Coronary artery (tissue), 2 donors: ENCODE results near the gene EEF1G.
"Not testable (repeated sequence)": the region's sequence is repeated elsewhere in the genome, so short reads cannot be mapped to it uniquely, and the experiment has no call there.

ENCODE experiments used
- DNase-seq: peaks from one replicate; pipeline ENCODE4 v3.0.0-alpha.2; 2017; ENCODE audit warnings: low spot score
- H3K27ac ChIP-seq, 2 donors: fragments of 200-600 bp; sonication (generic); one replicate each; pipeline ENCODE4 v1.5.1; 2016 to 2019
- H3K4me3 ChIP-seq: fragments of 200-600 bp; sonication (generic); 2 replicates; pipeline ENCODE4 v1.5.1; 2016; ENCODE audit warnings: mild to moderate bottlenecking, moderate library complexity
- CTCF ChIP-seq: fragments of 200-600 bp; sonication (generic); IDR thresholded peaks from one replicate; pipeline ENCODE4 v1.5.1; 2019; ENCODE audit warnings: antibody characterized with exemption

EEF1G gene

GRCh38 chr11:62574363-62575071 is 826 bp upstream of the EEF1G start:
- H3K4me3 ChIP-seq, result peak overlapping the region; percentile 80
- no peak for TF ChIP-seq CTCF
- no peak for DNase-seq
- H3K27ac ChIP-seq, result peak overlapping the region; percentile 83 to 91

GRCh38 chr11:62573006-62573591 is 592 bp downstream of the EEF1G start:
- peak overlapping the region; percentile 73 to 78 for H3K27ac ChIP-seq
- peak overlapping the region; percentile 80 for H3K4me3 ChIP-seq
- no peak for TF ChIP-seq CTCF
- DNase-seq, result no peak

GRCh38 chr11:62572431-62572830 is 1.3 kb downstream of the EEF1G start:
- DNase-seq, result no peak
- peak overlapping the region; percentile 73 to 78 for H3K27ac ChIP-seq
- peak overlapping the region; percentile 80 for H3K4me3 ChIP-seq
- no peak for TF ChIP-seq CTCF

- not testable (repeated sequence) for DNase-seq, H3K4me3 ChIP-seq, H3K27ac ChIP-seq
Observed at GRCh38 chr11:62571493-62571892, 2.2 kb downstream of the EEF1G start.

- DNase-seq, H3K4me3 ChIP-seq, H3K27ac ChIP-seq: not testable (repeated sequence)
Observed at GRCh38 chr11:62570903-62571302, 2.8 kb downstream of the EEF1G start.

- no peak overlapping the region for H3K4me3 ChIP-seq
- H3K27ac ChIP-seq, result no peak overlapping the region
- DNase-seq, result no peak
- TF ChIP-seq CTCF, result no peak
Observed at GRCh38 chr11:62569611-62570010, 4.1 kb downstream of the EEF1G start.

GRCh38 chr11:62567018-62567633 is 6.6 kb downstream of the EEF1G start:
- no peak for TF ChIP-seq CTCF
- H3K4me3 ChIP-seq, result no peak overlapping the region
- DNase-seq, result no peak
- H3K27ac ChIP-seq, result no peak overlapping the region

GRCh38 chr11:62566247-62566646 is 7.4 kb downstream of the EEF1G start:
- no peak for TF ChIP-seq CTCF
- Histone ChIP-seq H3K4me3 (no peak overlapping the region), H3K27ac (no peak overlapping the region)
- DNase-seq, result no peak
